ENCODE measurements around the gene DMBX1.

DMBX1 gene

GRCh38 chr1:46449223-46450159 lies 40.1 kb upstream of the DMBX1 start:
- H3K4me3 ChIP-seq (ENCODE audit: low read length in 2 of 2): no peak overlapping the region
- no peak overlapping the region for H3K27ac ChIP-seq (ENCODE audit: low read depth in 2 of 2, low read length in 2 of 2)
- no peaks in the 10 kb centered on the region for H3K9me3 ChIP-seq (ENCODE audit: control insufficient read depth in 2 of 2, low read length in 2 of 2)
- H3K27me3 ChIP-seq (ENCODE audit: control insufficient read depth in 2 of 2, insufficient read depth in 2 of 2, low read length in 2 of 2): peaks cover 20 to 33% of the 10 kb centered on the region in 2 donors
- H3K9ac ChIP-seq (ENCODE audit: low read depth in 1 of 2, low read length in 2 of 2): no peak overlapping the region
- H3K36me3 ChIP-seq (ENCODE audit: control insufficient read depth in 2 of 2, insufficient read depth in 2 of 2, low read length in 2 of 2): no peaks in the 10 kb centered on the region
- peaks cover 0 to 5% of the 10 kb centered on the region in 2 donors for H3K4me1 ChIP-seq (ENCODE audit: control insufficient read depth in 2 of 2, insufficient read depth in 2 of 2, low read length in 2 of 2)

GRCh38 chr1:46450160-46450517 lies 39.5 kb upstream of the DMBX1 start:
- H3K27me3 ChIP-seq (ENCODE audit: control insufficient read depth in 2 of 2, insufficient read depth in 2 of 2, low read length in 2 of 2): peaks cover 23 to 39% of the 10 kb centered on the region in 2 donors
- no peaks in the 10 kb centered on the region for H3K36me3 ChIP-seq (ENCODE audit: control insufficient read depth in 2 of 2, insufficient read depth in 2 of 2, low read length in 2 of 2)

GRCh38 chr1:46451948-46452930 lies 37.4 kb upstream of the DMBX1 start:
- H3K4me1 ChIP-seq (ENCODE audit: control insufficient read depth in 2 of 2, insufficient read depth in 2 of 2, low read length in 2 of 2): peaks cover 0 to 5% of the 10 kb centered on the region in 2 donors
- H3K4me3 ChIP-seq (ENCODE audit: low read length in 2 of 2): no peak overlapping the region
- no peak overlapping the region for H3K27ac ChIP-seq (ENCODE audit: low read depth in 2 of 2, low read length in 2 of 2)
- H3K27me3 ChIP-seq (ENCODE audit: control insufficient read depth in 2 of 2, insufficient read depth in 2 of 2, low read length in 2 of 2): peaks cover 19 to 28% of the 10 kb centered on the region in 2 donors
- H3K36me3 ChIP-seq (ENCODE audit: control insufficient read depth in 2 of 2, insufficient read depth in 2 of 2, low read length in 2 of 2): no peaks in the 10 kb centered on the region
- no peaks in the 10 kb centered on the region for H3K9me3 ChIP-seq (ENCODE audit: control insufficient read depth in 2 of 2, low read length in 2 of 2)
- no peak overlapping the region for H3K9ac ChIP-seq (ENCODE audit: low read depth in 1 of 2, low read length in 2 of 2)

More at GRCh38 chr1:46450160-46450517, 39.5 kb upstream of the DMBX1 start:
- H3K4me3 ChIP-seq (ENCODE audit: low read length in 2 of 2): no peak overlapping the region
- H3K27ac ChIP-seq (ENCODE audit: low read depth in 2 of 2, low read length in 2 of 2): no peak overlapping the region
- H3K9ac ChIP-seq (ENCODE audit: low read depth in 1 of 2, low read length in 2 of 2): no peak overlapping the region
- H3K4me1 ChIP-seq (ENCODE audit: control insufficient read depth in 2 of 2, insufficient read depth in 2 of 2, low read length in 2 of 2): peaks cover 0 to 5% of the 10 kb centered on the region in 2 donors
- no peaks in the 10 kb centered on the region for H3K9me3 ChIP-seq (ENCODE audit: control insufficient read depth in 2 of 2, low read length in 2 of 2)

GRCh38 chr1:46452931-46453325 lies 36.7 kb upstream of the DMBX1 start:
- H3K9ac ChIP-seq (ENCODE audit: low read depth in 1 of 2, low read length in 2 of 2): no peak overlapping the region
- H3K27me3 ChIP-seq (ENCODE audit: control insufficient read depth in 2 of 2, insufficient read depth in 2 of 2, low read length in 2 of 2): peaks cover 12 to 21% of the 10 kb centered on the region in 2 donors
- no peak overlapping the region for H3K27ac ChIP-seq (ENCODE audit: low read depth in 2 of 2, low read length in 2 of 2)

GRCh38 chr1:46453449-46453848 lies 36.2 kb upstream of the DMBX1 start:
- H3K4me1 ChIP-seq (ENCODE audit: control insufficient read depth in 2 of 2, insufficient read depth in 2 of 2, low read length in 2 of 2): peaks cover 0 to 5% of the 10 kb centered on the region in 2 donors
- H3K9ac ChIP-seq (ENCODE audit: low read depth in 1 of 2, low read length in 2 of 2): no peak overlapping the region
- H3K9me3 ChIP-seq (ENCODE audit: control insufficient read depth in 2 of 2, low read length in 2 of 2): no peaks in the 10 kb centered on the region
- peaks cover 11 to 24% of the 10 kb centered on the region in 2 donors for H3K27me3 ChIP-seq (ENCODE audit: control insufficient read depth in 2 of 2, insufficient read depth in 2 of 2, low read length in 2 of 2)
- H3K36me3 ChIP-seq (ENCODE audit: control insufficient read depth in 2 of 2, insufficient read depth in 2 of 2, low read length in 2 of 2): no peaks in the 10 kb centered on the region
- H3K4me3 ChIP-seq (ENCODE audit: low read length in 2 of 2): no peak overlapping the region
- no peak overlapping the region for H3K27ac ChIP-seq (ENCODE audit: low read depth in 2 of 2, low read length in 2 of 2)

More at GRCh38 chr1:46452931-46453325, 36.7 kb upstream of the DMBX1 start:
- H3K4me1 ChIP-seq (ENCODE audit: control insufficient read depth in 2 of 2, insufficient read depth in 2 of 2, low read length in 2 of 2): peaks cover 0 to 5% of the 10 kb centered on the region in 2 donors
- H3K36me3 ChIP-seq (ENCODE audit: control insufficient read depth in 2 of 2, insufficient read depth in 2 of 2, low read length in 2 of 2): no peaks in the 10 kb centered on the region
- no peak overlapping the region for H3K4me3 ChIP-seq (ENCODE audit: low read length in 2 of 2)
- no peaks in the 10 kb centered on the region for H3K9me3 ChIP-seq (ENCODE audit: control insufficient read depth in 2 of 2, low read length in 2 of 2)

- Histone ChIP-seq H3K36me3 (ENCODE audit: control insufficient read depth in 2 of 2, insufficient read depth in 2 of 2, low read length in 2 of 2) (no peaks in the 10 kb centered on the region), H3K27me3 (ENCODE audit: control insufficient read depth in 2 of 2, insufficient read depth in 2 of 2, low read length in 2 of 2) (peaks cover 14 to 15% of the 10 kb centered on the region in 2 donors), H3K4me1 (ENCODE audit: control insufficient read depth in 2 of 2, insufficient read depth in 2 of 2, low read length in 2 of 2) (no peaks in the 10 kb centered on the region), H3K27ac (ENCODE audit: low read depth in 2 of 2, low read length in 2 of 2) (no peak overlapping the region), H3K9me3 (ENCODE audit: control insufficient read depth in 2 of 2, low read length in 2 of 2) (no peaks in the 10 kb centered on the region), H3K4me3 (ENCODE audit: low read length in 2 of 2) (no peak overlapping the region), H3K9ac (ENCODE audit: low read depth in 1 of 2, low read length in 2 of 2) (no peak overlapping the region)
Measured at GRCh38 chr1:46455951-46456350, 33.7 kb upstream of the DMBX1 start.

GRCh38 chr1:46456411-46456963 lies 33.1 kb upstream of the DMBX1 start:
- Histone ChIP-seq H3K9me3 (ENCODE audit: control insufficient read depth in 2 of 2, low read length in 2 of 2) (no peaks in the 10 kb centered on the region), H3K27ac (ENCODE audit: low read depth in 2 of 2, low read length in 2 of 2) (no peak overlapping the region), H3K4me1 (ENCODE audit: control insufficient read depth in 2 of 2, insufficient read depth in 2 of 2, low read length in 2 of 2) (no peaks in the 10 kb centered on the region), H3K9ac (ENCODE audit: low read depth in 1 of 2, low read length in 2 of 2) (no peak overlapping the region), H3K4me3 (ENCODE audit: low read length in 2 of 2) (no peak overlapping the region), H3K36me3 (ENCODE audit: control insufficient read depth in 2 of 2, insufficient read depth in 2 of 2, low read length in 2 of 2) (no peaks in the 10 kb centered on the region), H3K27me3 (ENCODE audit: control insufficient read depth in 2 of 2, insufficient read depth in 2 of 2, low read length in 2 of 2) (peaks cover 14 to 15% of the 10 kb centered on the region in 2 donors)

GRCh38 chr1:46457178-46457577 lies 32.5 kb upstream of the DMBX1 start:
- H3K27ac ChIP-seq (ENCODE audit: low read depth in 2 of 2, low read length in 2 of 2): no peak overlapping the region
- H3K27me3 ChIP-seq (ENCODE audit: control insufficient read depth in 2 of 2, insufficient read depth in 2 of 2, low read length in 2 of 2): peaks cover 14 to 15% of the 10 kb centered on the region in 2 donors
- no peak overlapping the region for H3K9ac ChIP-seq (ENCODE audit: low read depth in 1 of 2, low read length in 2 of 2)
- H3K4me3 ChIP-seq (ENCODE audit: low read length in 2 of 2): no peak overlapping the region
- H3K4me1 ChIP-seq (ENCODE audit: control insufficient read depth in 2 of 2, insufficient read depth in 2 of 2, low read length in 2 of 2): no peaks in the 10 kb centered on the region
- no peaks in the 10 kb centered on the region for H3K9me3 ChIP-seq (ENCODE audit: control insufficient read depth in 2 of 2, low read length in 2 of 2)
- no peaks in the 10 kb centered on the region for H3K36me3 ChIP-seq (ENCODE audit: control insufficient read depth in 2 of 2, insufficient read depth in 2 of 2, low read length in 2 of 2)

- H3K27me3 ChIP-seq (ENCODE audit: control insufficient read depth in 2 of 2, insufficient read depth in 2 of 2, low read length in 2 of 2): peaks cover 14 to 15% of the 10 kb centered on the region in 2 donors
- H3K4me3 ChIP-seq (ENCODE audit: low read length in 2 of 2): no peak overlapping the region
- H3K27ac ChIP-seq (ENCODE audit: low read depth in 2 of 2, low read length in 2 of 2): no peak overlapping the region
- no peak overlapping the region for H3K9ac ChIP-seq (ENCODE audit: low read depth in 1 of 2, low read length in 2 of 2)
- no peaks in the 10 kb centered on the region for H3K9me3 ChIP-seq (ENCODE audit: control insufficient read depth in 2 of 2, low read length in 2 of 2)
- no peaks in the 10 kb centered on the region for H3K4me1 ChIP-seq (ENCODE audit: control insufficient read depth in 2 of 2, insufficient read depth in 2 of 2, low read length in 2 of 2)
- no peaks in the 10 kb centered on the region for H3K36me3 ChIP-seq (ENCODE audit: control insufficient read depth in 2 of 2, insufficient read depth in 2 of 2, low read length in 2 of 2)
Measured at GRCh38 chr1:46458190-46458589, 31.4 kb upstream of the DMBX1 start.

Data from mucosa of rectum (tissue), 2 donors.